ENCODE results near the gene MUC20.

DNA sequence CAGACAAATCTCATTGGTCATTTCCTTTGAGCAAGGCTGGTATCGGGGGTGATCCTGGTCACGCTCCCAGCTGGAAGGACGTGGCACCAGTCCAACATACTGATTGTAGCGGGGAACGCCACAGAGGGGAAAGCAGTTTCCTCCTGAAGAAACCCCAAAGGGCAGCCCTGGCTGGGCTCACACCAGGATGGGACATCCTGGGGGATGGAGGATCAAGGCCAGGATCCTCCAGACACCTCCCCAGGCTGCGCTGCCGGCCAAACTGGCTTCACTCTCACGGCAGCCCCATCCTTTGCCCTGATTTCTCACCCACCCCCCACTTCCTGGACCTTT is 36.6 kb downstream of the MUC20 start:
- TF ChIP-seq CTCF (IDR thresholded peaks at IDR 0.05; ENCODE audit: insufficient read depth, low read depth, low read length) (no peak), EZH2 (IDR thresholded peaks at IDR 0.05; ENCODE audit: insufficient read depth, low read length) (no peak)
